ENCODE data around the gene FAM8A1.

FAM8A1 gene

GRCh38 chr6:17628873-17629272 is 28.8 kb downstream of the FAM8A1 start:
- no peak for TF ChIP-seq CTCF (conservative IDR thresholded peaks at IDR 0.05)
- no peak overlapping the region for H3K27ac ChIP-seq

GRCh38 chr6:17629824-17630510 is 29.9 kb downstream of the FAM8A1 start:
- no peak for TF ChIP-seq CTCF (conservative IDR thresholded peaks at IDR 0.05)
- H3K27ac ChIP-seq, result no peak overlapping the region

- no peak for TF ChIP-seq CTCF (conservative IDR thresholded peaks at IDR 0.05)
- no peak overlapping the region for H3K27ac ChIP-seq
Observed at GRCh38 chr6:17630511-17631073, 30.5 kb downstream of the FAM8A1 start.

- TF ChIP-seq CTCF (conservative IDR thresholded peaks at IDR 0.05), result no peak
- no peak overlapping the region for H3K27ac ChIP-seq
Observed at GRCh38 chr6:17632934-17633333, 32.8 kb downstream of the FAM8A1 start.

- H3K27ac ChIP-seq, result no peak overlapping the region
- TF ChIP-seq CTCF (conservative IDR thresholded peaks at IDR 0.05), result no peak
Observed at GRCh38 chr6:17633465-17634188, 33.5 kb downstream of the FAM8A1 start.

- no peak overlapping the region for H3K27ac ChIP-seq
- no peak for TF ChIP-seq CTCF (conservative IDR thresholded peaks at IDR 0.05)
Observed at GRCh38 chr6:17635568-17635967, 35.5 kb downstream of the FAM8A1 start.

GRCh38 chr6:17638212-17638715 is 38.2 kb downstream of the FAM8A1 start:
- no peak overlapping the region for H3K27ac ChIP-seq
- no peak for TF ChIP-seq CTCF (conservative IDR thresholded peaks at IDR 0.05)
